Stimulated activated CD4-positive, alpha-beta T cell treated with anti-CD3 and anti-CD28 coated beads, TNF-alpha, amount 100 ng/mL, for 48 hours (primary cell): Measurements from ENCODE around the gene CCDC87.
"Not testable (repeated sequence)": the region's sequence is repeated elsewhere in the genome, so short reads cannot be mapped to it uniquely, and the experiment has no call there.

Experiments
- DNase-seq, 3 donors: peaks; one replicate each; pipeline ENCODE4 v3.0.0-alpha.2; 2020; ENCODE audit warnings: low read depth in 3 of 3

CCDC87 gene, protein sequence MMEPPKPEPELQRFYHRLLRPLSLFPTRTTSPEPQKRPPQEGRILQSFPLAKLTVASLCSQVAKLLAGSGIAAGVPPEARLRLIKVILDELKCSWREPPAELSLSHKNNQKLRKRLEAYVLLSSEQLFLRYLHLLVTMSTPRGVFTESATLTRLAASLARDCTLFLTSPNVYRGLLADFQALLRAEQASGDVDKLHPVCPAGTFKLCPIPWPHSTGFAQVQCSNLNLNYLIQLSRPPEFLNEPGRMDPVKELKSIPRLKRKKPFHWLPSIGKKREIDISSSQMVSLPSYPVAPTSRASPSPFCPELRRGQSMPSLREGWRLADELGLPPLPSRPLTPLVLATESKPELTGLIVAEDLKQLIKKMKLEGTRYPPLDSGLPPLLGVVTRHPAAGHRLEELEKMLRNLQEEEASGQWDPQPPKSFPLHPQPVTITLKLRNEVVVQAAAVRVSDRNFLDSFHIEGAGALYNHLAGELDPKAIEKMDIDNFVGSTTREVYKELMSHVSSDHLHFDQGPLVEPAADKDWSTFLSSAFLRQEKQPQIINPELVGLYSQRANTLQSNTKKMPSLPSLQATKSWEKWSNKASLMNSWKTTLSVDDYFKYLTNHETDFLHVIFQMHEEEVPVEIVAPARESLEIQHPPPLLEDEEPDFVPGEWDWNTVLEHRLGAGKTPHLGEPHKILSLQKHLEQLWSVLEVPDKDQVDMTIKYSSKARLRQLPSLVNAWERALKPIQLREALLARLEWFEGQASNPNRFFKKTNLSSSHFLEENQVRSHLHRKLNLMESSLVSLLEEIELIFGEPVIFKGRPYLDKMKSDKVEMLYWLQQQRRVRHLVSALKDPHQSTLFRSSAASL

DNA sequence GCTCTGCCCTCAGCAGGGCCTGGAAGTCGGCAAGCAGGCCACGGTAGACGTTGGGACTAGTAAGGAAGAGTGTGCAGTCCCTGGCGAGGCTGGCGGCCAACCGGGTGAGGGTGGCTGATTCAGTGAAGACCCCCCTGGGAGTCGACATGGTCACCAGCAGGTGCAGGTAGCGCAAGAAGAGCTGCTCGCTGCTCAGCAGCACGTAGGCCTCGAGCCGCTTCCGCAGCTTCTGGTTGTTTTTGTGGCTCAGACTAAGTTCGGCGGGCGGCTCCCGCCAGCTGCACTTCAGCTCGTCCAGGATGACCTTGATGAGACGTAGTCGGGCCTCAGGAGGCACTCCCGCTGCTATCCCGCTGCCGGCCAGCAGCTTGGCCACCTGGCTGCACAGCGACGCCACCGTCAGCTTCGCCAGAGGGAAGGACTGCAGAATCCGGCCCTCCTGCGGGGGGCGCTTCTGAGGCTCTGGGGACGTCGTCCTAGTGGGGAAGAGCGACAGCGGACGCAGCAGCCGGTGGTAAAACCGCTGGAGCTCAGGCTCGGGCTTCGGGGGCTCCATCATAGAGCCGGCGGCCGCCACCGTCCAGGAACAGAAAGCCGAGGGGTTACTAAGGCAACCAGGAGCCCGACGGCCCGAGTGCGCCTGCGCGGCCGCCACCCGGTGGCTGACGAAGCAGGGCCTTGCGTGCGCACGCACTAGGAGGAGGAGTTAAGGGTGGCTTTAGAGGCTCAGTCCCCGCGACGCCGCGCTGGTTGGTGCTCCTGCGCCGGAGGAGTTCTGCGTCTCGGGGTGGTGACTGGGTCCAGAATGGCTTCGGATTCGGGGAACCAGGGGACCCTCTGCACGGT lies at the start of gene CCDC87, which contains the start of gene CCS:
Gene CCDC87 (minus strand): TSS at position 607 of the 846 bp plus-strand sequence. CDS start 48 bp downstream, at position 559.
Gene CCS (plus strand): TSS at position 729 of the 846 bp plus-strand sequence. CDS start 77 bp downstream, at position 806.
- peak; percentile 97 for DNase-seq

DNA sequence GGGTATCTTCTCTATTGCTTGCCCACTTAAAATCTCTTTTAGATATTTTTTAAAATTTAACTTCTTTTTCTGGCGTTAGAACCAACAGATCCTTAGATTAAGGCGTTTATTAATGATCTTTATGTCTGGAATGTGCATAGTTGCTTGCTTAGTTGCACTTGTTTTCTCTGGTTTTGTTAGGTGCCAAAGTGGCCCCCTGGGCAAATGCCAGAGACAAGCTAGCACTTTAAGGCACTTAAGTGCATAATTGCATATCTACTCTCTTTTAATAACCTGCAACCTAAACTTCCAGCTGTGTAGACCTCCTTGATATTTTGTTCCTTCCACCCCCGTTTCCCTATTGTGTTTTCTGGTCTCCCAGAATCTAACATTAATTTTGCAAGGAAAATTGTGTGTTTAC lies 49.0 kb upstream of the CCDC87 start:
- DNase-seq = no peak

DNA sequence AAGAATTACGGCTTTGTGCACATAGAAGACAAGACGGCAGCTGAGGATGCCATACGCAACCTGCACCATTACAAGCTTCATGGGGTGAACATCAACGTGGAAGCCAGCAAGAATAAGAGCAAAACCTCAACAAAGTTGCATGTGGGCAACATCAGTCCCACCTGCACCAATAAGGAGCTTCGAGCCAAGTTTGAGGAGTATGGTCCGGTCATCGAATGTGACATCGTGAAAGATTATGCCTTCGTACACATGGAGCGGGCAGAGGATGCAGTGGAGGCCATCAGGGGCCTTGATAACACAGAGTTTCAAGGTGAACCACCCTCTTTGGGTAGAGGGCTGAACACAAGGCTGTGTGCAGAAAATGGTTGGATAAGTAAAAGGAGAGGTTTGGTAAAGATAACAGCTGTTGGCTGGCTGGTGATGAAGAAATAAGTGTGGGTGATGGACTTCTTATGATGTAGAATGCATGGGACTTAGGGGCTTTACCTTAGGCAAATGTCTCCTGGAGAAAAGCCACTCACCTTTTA lies 47.0 kb upstream of the CCDC87 start:
- not testable (repeated sequence) for DNase-seq

DNA sequence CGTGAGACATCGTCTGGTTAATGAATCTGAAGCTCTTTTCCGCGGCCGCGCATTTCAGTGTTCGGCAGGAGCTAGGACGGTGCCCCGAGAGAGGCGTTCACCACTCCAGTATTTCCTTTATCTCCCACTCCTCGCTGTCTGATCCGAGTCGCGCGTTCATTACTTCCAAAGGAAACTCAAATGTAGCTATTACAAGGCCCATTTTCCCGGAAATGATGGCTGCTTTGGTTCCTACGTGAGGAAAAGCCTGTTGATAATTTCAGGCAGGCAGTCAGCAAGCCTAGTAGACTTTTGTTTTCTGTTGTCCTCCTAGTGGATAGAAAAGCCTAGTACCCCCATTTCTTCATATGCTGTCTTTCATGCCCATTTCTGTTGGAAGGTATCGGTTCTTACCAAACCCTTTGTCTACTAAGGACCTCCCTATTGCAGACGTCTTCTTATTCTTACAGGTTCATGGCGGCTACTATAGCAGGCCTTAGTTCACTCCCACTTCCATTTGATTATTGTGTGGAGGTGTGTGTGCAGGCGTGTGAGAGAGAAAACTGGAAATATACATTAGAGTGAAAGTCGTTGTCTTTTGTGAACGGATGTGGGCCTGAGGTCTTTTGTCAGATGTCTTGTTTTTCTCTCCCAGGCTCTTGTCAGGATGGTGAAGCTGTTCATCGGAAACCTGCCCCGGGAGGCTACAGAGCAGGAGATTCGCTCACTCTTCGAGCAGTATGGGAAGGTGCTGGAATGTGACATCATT lies 46.4 kb upstream of the CCDC87 start:
- DNase-seq = no peak

DNA sequence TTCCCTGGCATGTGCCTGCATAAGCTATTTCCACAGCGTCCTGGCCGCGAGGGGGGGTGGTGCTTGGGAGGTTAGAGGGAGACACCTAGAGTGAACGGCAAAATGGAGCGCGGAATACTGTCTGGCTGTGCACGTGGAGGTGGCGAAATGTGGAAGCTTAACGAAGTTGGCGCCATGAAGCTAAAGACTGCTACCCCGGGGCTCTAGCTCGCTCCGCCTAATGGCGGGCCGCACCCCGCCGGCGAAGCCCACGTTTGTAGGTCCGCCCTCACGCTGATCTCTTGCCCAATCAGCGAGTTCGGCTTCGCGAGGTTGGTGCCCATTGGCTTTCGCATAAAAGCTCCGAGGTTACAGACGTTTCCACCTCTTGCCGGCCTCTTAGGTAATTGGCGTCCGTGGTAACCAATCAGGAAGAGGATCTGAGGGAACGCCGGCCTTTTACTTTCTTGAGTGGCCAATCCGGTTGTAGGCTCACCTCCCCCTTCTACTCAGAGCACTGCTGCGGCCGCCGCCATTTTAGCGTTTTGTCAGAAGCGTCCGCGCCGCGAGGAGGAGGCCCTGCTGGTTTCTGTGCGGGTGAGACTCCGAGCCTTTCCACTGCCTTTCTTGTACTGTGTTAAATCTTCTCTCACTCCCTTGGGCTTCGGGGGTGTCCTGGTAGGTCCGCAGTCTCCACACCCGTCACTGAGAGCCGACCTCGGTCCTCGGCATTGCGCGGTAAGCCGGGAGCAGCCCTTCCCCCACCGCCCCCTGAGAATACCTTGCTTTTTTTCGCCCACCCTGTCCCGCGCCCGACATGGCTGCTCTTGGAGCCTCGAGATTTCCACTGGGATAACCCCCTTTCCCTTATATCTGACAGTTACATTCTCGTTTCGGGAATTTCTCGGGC lies 45.6 kb upstream of the CCDC87 start, which contains the start of gene RBM4:
Gene RBM4 (plus strand): TSS at position 527 of the 889 bp plus-strand sequence. CDS start 1,009 bp downstream, outside the sequence.
- DNase-seq = peak; percentile 92 to 96 (median 93)

DNA sequence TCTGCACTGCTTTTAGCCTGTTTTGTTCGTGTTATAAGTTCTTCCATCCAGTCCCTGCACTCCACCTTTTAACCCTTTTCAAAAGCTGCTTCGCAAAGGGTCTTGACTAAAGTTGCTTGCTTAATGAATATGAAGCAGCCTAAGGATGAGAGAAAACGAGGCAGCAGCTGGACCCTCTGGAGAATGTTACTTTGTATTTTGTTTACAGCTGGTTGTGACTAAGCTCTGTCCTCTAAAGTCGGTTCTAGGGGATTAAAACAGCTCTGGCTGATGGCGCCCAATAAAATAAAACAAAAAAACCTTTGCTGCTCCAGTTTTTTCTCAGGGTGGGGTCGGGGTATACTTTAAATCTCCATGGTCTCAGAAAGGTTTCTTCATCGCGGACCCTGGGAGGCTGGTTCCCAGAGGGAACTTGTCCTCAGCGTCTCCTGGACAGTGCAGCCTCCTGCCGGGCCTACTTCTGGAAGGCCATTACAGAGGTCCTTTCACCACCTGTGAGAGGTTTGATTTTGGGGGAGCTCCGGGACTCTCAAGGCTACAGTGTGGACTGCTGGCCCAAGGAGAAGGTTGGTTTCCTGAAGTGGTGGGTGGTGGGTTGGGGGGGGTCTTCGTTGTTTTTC lies 44.8 kb upstream of the CCDC87 start:
- DNase-seq = no peak

DNA sequence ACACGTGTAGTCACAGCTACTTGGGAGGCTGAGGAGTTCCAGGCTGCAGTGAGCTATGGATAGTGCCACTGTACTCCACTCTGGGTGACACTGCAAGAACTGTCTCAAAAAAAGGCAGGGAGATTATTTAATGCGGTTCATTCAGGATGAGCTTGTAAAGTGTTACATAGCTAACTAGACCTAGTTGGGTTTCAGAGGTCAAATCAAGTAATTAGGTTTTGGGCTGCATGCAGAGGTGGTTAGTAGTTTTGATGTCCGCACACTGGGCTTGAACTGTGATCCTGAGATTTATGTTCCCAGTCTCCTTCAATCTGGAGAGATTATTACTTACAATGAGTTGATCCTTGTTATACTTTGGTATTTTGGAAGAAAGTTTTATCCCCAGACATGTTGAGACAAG lies 43.5 kb upstream of the CCDC87 start:
- no peak for DNase-seq

DNA sequence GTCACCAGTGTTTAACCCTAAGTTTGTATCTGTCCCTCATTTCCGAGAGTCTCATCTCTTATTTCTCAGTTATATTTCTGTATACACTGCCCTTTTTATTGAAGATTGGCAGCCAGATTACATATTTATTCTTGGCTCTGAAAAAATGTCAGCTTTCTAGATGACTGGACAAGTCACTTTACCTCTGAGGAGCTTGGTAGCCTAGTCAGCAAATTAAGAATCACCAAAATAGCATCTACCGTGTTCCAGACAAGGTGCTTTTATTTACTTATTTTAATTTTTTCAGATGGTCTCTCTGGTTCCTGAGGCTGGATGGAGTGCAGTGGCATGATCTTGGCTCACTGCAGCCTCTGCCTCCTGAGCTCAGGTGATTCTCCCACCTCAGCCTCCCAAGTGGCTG lies 40.1 kb upstream of the CCDC87 start:
- no peak for DNase-seq

DNA sequence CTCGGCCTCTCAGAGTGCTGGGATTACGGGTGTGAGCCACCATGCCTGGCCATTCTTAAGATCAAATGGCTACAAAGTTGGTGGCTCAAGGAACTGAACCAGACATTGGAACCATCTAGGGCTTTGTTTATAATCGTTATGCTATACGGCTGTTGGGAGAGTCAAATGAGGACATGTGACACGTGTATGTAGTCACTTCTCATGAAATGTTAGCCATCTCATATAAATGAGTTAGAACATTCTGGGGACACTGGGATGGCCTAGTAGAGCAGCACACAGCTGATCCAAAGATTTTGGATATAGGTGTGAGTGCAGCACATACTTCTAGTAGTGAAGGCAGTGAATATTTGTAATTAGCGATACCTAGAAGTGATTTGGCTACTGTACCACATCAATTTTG lies 39.0 kb upstream of the CCDC87 start:
- no peak for DNase-seq

DNA sequence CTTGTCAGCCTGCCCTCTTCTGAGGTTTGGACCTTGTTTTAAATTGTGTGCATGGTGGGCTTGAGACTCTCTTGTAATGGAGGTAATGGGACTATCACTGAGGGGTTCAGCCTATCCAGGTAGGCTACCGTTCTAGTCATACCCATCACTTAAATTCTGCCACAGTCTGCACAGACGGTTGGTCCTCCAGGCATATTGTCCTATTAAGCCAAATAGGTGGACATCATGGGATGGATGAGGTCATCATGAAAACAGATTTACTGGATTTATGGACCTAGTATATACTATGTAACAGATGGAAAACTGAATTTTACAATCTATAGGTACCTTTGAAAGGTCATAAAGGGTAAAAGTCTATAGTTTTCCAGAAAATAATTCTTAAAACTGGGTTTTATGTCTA lies 36.5 kb upstream of the CCDC87 start:
- no peak for DNase-seq

DNA sequence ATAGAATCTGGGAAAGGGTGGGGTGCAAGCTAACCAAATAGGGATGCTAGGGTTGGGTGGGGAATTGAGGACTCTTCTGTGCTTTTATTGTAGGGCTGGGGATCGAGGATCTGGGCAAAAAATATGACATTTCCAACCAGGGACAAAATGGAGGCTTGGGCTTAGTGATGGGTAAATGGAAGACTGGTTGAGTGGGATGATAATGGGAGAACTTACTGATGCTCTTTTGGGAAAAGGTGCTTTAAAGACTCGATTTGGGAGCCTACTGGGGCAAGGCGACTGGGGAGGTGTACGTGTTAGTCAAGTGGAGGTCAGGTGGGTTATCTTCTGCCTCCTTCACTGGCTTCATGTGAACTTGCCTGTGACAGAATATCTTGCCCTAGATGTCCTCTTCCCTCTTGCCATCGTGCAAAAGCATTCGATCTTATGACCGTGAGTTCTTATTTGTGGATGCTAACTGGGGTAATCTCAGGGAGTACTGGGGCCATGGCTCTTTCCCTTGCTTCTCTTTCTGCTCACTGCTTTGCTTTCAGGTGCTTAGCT lies 35.3 kb upstream of the CCDC87 start:
- DNase-seq = no peak

DNA sequence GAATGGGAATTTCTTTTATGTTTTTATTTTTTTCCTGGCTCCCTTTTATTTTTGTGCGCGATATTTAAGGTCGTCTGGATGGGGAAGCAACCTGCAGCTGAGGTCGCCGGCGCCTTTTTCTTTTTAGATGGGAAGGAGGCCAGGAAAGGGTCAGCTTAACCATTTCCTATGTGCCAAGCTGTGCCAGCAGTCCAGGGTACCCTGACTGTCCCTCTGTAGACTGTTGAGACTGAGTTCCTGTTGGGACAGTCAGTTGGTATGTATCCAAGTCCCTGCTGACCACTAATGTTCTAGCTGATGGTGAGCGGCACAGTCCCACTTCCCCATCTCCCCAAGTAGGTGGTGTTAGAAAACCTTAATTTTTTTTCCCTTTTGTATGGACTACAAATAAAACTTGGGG lies 34.1 kb upstream of the CCDC87 start:
- no peak for DNase-seq

DNA sequence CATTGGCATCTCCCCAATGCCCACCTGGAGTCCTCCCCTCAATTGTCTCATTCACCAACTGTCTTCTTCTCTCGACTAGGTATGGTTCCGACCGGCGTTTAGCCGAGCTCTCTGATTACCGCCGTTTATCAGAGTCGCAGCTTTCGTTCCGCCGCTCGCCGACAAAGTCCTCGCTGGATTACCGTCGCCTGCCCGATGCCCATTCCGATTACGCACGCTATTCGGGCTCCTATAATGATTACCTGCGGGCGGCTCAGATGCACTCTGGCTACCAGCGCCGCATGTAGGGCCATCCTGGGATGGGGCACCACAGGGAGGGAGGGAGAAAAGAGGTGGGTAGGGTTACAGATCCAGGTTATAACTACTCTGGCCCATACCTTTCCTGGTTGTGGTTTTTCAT lies 33.5 kb upstream of the CCDC87 start:
- no peak for DNase-seq

DNA sequence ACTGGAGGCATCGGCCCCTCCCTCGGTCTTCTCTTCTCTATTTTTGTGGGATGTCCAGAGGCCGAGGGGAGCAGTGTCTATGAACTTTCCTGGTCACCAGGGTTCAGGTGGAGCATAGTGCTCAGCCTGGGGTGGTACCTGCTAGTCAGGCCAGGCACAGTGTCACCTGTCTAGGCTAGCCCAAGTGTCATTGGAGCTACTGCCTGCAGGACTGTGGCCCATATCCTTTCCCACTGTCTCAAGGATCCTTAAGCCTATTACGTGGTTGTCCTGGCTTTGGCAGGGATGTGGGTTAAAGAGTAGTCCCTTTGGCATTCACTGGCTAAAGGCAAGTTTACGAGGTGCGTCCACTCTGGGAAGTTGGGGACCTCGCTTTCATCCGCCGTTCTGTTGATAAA lies 32.9 kb upstream of the CCDC87 start:
- no peak for DNase-seq

DNA sequence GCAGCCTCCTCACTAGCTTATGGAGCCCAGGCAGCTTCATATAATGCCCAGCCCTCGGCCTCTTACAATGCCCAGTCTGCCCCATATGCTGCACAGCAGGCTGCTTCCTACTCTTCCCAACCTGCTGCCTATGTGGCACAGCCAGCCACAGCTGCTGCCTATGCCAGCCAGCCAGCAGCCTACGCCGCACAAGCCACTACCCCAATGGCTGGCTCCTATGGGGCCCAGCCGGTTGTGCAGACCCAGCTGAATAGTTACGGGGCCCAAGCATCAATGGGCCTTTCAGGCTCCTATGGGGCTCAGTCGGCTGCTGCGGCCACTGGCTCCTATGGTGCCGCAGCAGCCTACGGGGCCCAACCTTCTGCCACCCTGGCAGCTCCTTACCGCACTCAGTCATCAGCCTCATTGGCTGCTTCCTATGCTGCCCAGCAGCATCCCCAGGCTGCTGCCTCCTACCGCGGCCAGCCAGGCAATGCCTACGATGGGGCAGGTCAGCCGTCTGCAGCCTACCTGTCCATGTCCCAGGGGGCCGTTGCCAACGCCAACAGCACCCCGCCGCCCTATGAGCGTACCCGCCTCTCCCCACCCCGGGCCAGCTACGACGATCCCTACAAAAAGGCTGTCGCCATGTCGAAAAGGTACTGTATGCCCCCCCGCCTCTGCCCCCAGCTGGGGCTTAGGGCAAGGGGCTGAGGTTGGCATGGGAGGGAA lies 32.3 kb upstream of the CCDC87 start:
- no peak for DNase-seq

DNA sequence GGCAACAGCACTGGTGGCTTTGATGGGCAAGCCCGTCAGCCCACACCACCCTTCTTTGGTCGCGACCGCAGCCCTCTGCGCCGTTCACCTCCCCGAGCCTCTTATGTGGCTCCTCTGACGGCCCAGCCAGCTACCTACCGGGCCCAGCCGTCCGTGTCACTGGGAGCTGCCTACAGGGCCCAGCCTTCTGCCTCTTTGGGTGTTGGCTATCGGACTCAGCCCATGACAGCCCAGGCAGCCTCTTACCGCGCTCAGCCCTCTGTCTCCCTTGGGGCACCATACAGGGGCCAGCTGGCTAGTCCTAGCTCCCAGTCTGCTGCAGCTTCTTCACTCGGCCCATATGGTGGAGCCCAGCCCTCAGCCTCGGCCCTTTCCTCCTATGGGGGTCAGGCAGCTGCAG lies 31.6 kb upstream of the CCDC87 start:
- DNase-seq = no peak

DNA sequence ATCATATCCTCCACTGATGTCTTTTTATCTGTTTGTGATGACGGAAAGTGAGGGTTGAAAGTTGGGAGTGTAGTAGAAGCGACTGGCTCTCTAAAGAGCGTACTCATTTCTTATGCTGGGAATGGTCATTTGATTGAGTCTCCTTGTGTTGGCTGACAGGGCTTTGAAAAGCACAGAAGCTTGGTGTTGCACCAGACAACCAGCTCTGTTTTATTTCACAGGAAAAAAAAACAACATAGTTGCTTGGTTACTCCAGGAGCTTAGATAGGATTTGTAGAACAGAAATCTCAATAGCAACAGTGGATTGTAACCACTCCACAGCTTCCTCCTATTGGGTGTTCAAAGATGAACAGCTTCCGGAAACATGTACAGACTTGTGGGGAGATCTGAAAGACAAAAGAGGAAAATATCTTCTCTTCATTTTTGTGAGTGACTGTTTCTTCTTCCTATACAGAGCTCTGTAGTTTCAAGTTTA lies 26.3 kb upstream of the CCDC87 start:
- no peak for DNase-seq

DNA sequence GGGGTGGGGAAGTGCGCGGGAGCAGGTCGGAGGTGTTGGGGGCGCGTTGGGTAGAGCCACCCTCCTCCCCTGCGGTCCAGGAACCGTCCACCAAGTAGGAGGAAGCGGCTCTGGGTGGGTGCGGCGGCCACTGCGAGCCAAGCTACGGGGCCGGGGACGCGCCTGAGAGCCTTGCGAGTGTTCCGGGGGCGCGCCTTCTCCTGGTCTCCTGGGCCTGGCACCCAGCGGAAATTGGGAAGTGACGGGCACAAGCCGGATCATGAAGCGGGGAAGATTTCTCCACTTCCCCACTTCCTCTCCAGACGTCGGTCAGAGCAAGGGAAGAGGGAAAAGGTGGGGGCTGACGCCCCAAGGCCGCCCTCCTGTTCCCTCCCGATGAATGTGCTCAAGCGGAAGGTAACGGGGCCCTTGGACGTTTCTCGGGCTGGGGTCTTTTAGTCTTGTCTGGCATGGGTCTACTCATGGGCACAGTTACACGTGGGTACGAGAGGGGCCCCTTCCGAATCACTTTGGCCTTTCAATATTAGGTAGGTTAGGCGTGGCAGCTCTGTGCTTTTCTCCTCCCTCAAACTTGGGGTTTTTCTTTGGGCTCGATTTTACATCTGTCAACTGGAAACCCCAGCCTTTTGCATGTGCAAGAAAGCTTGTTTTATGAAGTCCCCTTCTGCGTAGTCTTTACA lies 24.4 kb upstream of the CCDC87 start:
- DNase-seq = no peak
